CD4-positive, alpha-beta T cell (primary cell): Measurements from ENCODE around the gene GSK3B. TPM values are rescaled to one million over a fixed set of nuclear protein-coding genes. Genes with fewer than 3 reads are reported as not detected.
"Not testable (repeated sequence)": the region's sequence is repeated elsewhere in the genome, so short reads cannot be mapped to it uniquely, and the experiment has no call there.

ENCODE experiments used
- ATAC-seq: fragments of 200-7000 bp; cut with Tn5 transposase; one replicate; pipeline ENCODE4 v1.10.0; 2022; ENCODE audit warnings: mild to moderate bottlenecking; ENCODE audit not compliant: poor library complexity
- CTCF ChIA-PET: fragments of 350-600 bp; sonication (Branson Sonifier 250); formaldehyde crosslinking; loops from one replicate; lab custom pipeline; 2021; ENCODE audit warnings: antibody characterized with exemption, inconsistent platforms; lab: Charles Lee
- POLR2A ChIA-PET: fragments of 350-600 bp; sonication (Branson Sonifier 250); formaldehyde crosslinking; loops from one replicate; lab custom pipeline; 2021; ENCODE audit warnings: antibody characterized with exemption, inconsistent platforms; lab: Charles Lee
- DNase-seq, 14 experiments: peaks; one replicate each; pipeline ENCODE4 v3.0.0-alpha.2; 2013 to 2020; ENCODE audit warnings: mixed read lengths in 2 of 14
- H3K27ac ChIP-seq, 2 donors: one replicate each; pipeline versions ENCODE4 v1.5.1 to v1.7.0; 2013; ENCODE audit warnings: low read length in 2 of 2, low read depth in 1 of 2, mild to moderate bottlenecking in 1 of 2
- H3K27me3 ChIP-seq, 2 experiments: 1 replicate in 1 of 2; 2 replicates in 1 of 2; pipeline versions ENCODE4 v1.6.1 to v1.7.0; 2013; ENCODE audit warnings: low read length in 2 of 2, control low read depth in 1 of 2, mild to moderate bottlenecking in 1 of 2, moderate library complexity in 1 of 2; ENCODE audit not compliant: insufficient read depth in 2 of 2, control insufficient read depth in 1 of 2
- H3K36me3 ChIP-seq: one replicate; pipeline ENCODE4 v1.6.1; 2013; ENCODE audit warnings: low read length, control low read depth; ENCODE audit not compliant: insufficient read depth
- H3K4me1 ChIP-seq: one replicate; pipeline ENCODE4 v1.6.1; 2013; ENCODE audit warnings: low read length, control low read depth; ENCODE audit not compliant: insufficient read depth
- H3K4me3 ChIP-seq: one replicate; pipeline ENCODE4 v1.5.1; 2013; ENCODE audit warnings: mild to moderate bottlenecking, low read length, moderate library complexity
- H3K9me3 ChIP-seq, 2 experiments: 1 replicate in 1 of 2; 2 replicates in 1 of 2; pipeline versions ENCODE4 v1.6.1 to v1.7.0; 2013; ENCODE audit warnings: low read length in 2 of 2, mild to moderate bottlenecking in 2 of 2, control low read depth in 1 of 2, moderate library complexity in 1 of 2; ENCODE audit not compliant: control insufficient read depth in 1 of 2, insufficient read depth in 1 of 2
- H3K27ac Mint-ChIP-seq: one replicate; pipeline ENCODE4 v1.8.0; 2020; ENCODE audit warnings: mixed read lengths
- H3K27me3 Mint-ChIP-seq: one replicate; pipeline ENCODE4 v1.8.0; 2021; ENCODE audit warnings: mixed read lengths
- H3K36me3 Mint-ChIP-seq: one replicate; pipeline ENCODE4 v1.8.0; 2021; ENCODE audit warnings: low read depth, mixed read lengths
- H3K4me1 Mint-ChIP-seq: one replicate; pipeline ENCODE4 v1.8.0; 2021; ENCODE audit warnings: low read depth, mixed read lengths
- H3K4me3 Mint-ChIP-seq: one replicate; pipeline ENCODE4 v1.8.0; 2020; ENCODE audit warnings: mild to moderate bottlenecking, mixed read lengths
- H3K9me3 Mint-ChIP-seq: one replicate; pipeline ENCODE4 v1.8.0; 2020; ENCODE audit warnings: mixed read lengths
- intact Hi-C, 2 experiments: fragments of 100-400 bp; cut with DNase I in 1 of 2; cut with micrococcal nuclease in 1 of 2; formaldehyde crosslinking; loops; one replicate each; pipeline versions ENCODE4 v1.15.1 to v1.9.0; 2023 to 2025; cut with DNase I, micrococcal nuclease
- total RNA-seq, 174 experiments: library from RNA in 2 of 174; stranded (reverse) in 2 of 174; gene quantifications; one replicate each; pipeline ENCODE4 v1.2.3 and lab custom pipeline; 2021 to 2026
- TF ChIP-seq, protein P1 (sequence below): fragments of 200-600 bp; IDR thresholded peaks from one replicate; pipeline ENCODE4 v1.8.0; 2022; ENCODE audit warnings: antibody characterized with exemption, mild to moderate bottlenecking

GSK3B gene
- total RNA-seq, 2 experiments from 2014 or later = 27.9 to 29.1 TPM

DNA sequence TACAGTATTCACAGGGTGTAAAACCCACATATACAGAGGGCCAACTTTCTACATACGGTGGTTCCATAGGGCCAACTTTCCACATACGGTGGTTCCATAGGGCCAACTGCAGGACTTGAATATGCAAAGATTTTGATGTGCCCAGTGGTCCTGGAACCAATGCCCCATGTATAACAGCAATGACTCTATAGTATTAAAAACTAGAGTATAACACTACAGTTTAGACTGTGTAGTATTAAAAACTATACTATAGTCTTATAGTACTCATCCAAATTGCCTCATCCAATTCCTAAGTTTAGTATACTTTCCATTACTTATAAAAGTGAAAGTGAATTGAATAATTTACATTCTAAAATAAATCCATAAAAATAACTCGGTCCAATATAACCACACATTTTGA lies 75.9 kb downstream of the GSK3B start:
- no peak overlapping the region for H3K4me3 Mint-ChIP-seq
- Histone ChIP-seq H3K4me1 (no peaks in the 10 kb centered on the region), H3K4me3 (no peak overlapping the region), H3K36me3 (no peaks in the 10 kb centered on the region), H3K27me3 (no peaks in the 10 kb centered on the region), H3K27ac (no peak overlapping the region), H3K9me3 (no peaks in the 10 kb centered on the region)
- TF ChIP-seq, protein P1, sequence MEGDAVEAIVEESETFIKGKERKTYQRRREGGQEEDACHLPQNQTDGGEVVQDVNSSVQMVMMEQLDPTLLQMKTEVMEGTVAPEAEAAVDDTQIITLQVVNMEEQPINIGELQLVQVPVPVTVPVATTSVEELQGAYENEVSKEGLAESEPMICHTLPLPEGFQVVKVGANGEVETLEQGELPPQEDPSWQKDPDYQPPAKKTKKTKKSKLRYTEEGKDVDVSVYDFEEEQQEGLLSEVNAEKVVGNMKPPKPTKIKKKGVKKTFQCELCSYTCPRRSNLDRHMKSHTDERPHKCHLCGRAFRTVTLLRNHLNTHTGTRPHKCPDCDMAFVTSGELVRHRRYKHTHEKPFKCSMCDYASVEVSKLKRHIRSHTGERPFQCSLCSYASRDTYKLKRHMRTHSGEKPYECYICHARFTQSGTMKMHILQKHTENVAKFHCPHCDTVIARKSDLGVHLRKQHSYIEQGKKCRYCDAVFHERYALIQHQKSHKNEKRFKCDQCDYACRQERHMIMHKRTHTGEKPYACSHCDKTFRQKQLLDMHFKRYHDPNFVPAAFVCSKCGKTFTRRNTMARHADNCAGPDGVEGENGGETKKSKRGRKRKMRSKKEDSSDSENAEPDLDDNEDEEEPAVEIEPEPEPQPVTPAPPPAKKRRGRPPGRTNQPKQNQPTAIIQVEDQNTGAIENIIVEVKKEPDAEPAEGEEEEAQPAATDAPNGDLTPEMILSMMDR = no peak
- ChIA-PET POLR2A (interaction anchor here (0.6 kb wide), 1 partner anchor 10 kb away, joined by 3 read pairs; no protein-coding TSS in a partner anchor), CTCF (no interaction called here)
- H3K9me3 Mint-ChIP-seq = no peaks in the 10 kb centered on the region
- H3K4me1 Mint-ChIP-seq = peaks cover 76% of the 10 kb centered on the region
- H3K27ac Mint-ChIP-seq = no peak overlapping the region
- H3K27me3 Mint-ChIP-seq = no peaks in the 10 kb centered on the region
- no peak for ATAC-seq
- intact Hi-C loops = no loop called here
- DNase-seq = no peak
- peaks cover 3% of the 10 kb centered on the region for H3K36me3 Mint-ChIP-seq

DNA sequence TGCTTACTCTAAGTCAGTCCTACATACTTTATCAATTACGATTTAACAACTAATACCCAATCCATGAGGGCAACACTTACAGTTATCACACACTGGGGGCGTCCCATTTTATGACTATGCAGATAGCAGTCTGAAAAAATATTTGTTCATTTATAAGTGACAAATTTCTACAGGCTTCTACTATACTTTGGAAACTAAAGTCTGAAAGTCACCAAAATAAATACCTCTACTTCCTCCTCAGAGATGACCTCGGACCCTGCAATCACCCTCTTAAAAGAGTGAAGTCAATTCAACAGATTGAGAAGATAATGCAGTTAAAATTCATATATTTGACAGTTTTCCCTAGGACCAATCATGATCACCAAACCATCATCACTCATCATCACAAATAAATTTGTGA lies 76.6 kb downstream of the GSK3B start:
- intact Hi-C loops = no loop called here
- H3K4me3 Mint-ChIP-seq = no peak overlapping the region
- Histone ChIP-seq H3K9me3 (no peaks in the 10 kb centered on the region), H3K36me3 (no peaks in the 10 kb centered on the region), H3K4me1 (no peaks in the 10 kb centered on the region), H3K27me3 (no peaks in the 10 kb centered on the region), H3K4me3 (no peak overlapping the region), H3K27ac (no peak overlapping the region)
- ChIA-PET POLR2A (no interaction called here), CTCF (no interaction called here)
- H3K9me3 Mint-ChIP-seq = no peaks in the 10 kb centered on the region
- DNase-seq = no peak
- no peaks in the 10 kb centered on the region for H3K27me3 Mint-ChIP-seq
- no peak overlapping the region for H3K27ac Mint-ChIP-seq
- peaks cover 75% of the 10 kb centered on the region for H3K4me1 Mint-ChIP-seq
- ATAC-seq = no peak
- TF ChIP-seq, protein P1 = no peak
- peaks cover 3% of the 10 kb centered on the region for H3K36me3 Mint-ChIP-seq

DNA sequence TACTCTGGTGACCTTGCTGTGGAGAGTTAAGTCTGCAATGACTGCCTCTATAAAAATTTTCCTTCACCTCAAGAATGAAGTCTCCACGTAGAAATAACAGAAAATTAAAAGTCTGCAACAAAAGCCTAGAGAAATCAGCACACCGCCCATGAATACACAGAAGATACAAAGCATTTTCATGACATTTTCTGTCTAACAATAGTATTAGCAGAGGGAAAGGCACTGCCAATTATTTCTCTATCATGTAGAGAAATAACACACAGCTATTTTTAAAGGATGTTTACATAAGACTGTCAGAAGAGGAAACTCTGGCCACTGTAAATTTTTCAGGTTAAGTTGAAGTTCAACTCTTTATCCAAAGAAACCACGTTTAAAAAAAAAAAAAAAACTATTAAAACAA lies 80.8 kb downstream of the GSK3B start:
- no peaks in the 10 kb centered on the region for H3K9me3 ChIP-seq
- Mint-ChIP-seq H3K27ac (no peak overlapping the region), H3K4me1 (peaks cover 72% of the 10 kb centered on the region), H3K9me3 (no peaks in the 10 kb centered on the region), H3K36me3 (peaks cover 16% of the 10 kb centered on the region), H3K27me3 (no peaks in the 10 kb centered on the region), H3K4me3 (no peak overlapping the region)
- H3K27me3 ChIP-seq = no peaks in the 10 kb centered on the region
- ATAC-seq (no peak), DNase-seq (no peak)
- no peaks in the 10 kb centered on the region for H3K36me3 ChIP-seq
- POLR2A ChIA-PET = no interaction called here
- CTCF ChIA-PET = interaction anchor here (0.8 to 1.6 kb wide), 2 partner anchors 21 to 84 kb away, joined by 3 read pairs; no protein-coding TSS in a partner anchor
- peaks cover 2% of the 10 kb centered on the region for H3K4me1 ChIP-seq
- H3K27ac ChIP-seq = no peak overlapping the region
- H3K4me3 ChIP-seq = no peak overlapping the region
- intact Hi-C loops = no loop called here
- TF ChIP-seq, protein P1 = no peak

DNA sequence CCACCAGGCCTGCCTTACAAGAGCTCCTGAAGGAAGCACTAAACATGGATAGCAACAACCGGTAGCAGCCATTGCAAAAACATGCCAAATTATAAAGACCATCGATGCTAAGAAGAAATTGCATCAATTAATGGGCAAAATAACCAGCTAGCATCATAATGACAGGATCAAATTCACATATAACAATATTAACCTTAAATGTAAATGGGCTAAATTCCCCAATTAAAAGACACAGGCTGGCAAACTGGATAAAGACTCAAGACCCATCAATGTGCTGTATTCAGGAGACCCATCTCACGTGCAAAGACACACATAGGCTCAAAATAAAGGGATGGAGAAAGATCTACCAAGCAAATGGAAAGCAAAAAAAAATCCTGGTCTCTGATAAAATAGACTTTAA lies 88.5 kb downstream of the GSK3B start:
- H3K9me3 ChIP-seq, DNase-seq, H3K27me3 Mint-ChIP-seq, CTCF ChIA-PET, ATAC-seq, H3K4me3 ChIP-seq, POLR2A ChIA-PET, H3K27me3 ChIP-seq, H3K27ac ChIP-seq, H3K27ac Mint-ChIP-seq, intact Hi-C loops, H3K36me3 ChIP-seq: not testable (repeated sequence)
- Mint-ChIP-seq H3K36me3 (peaks cover 69% of the 10 kb centered on the region), H3K4me3 (peak overlapping the region; percentile 10), H3K4me1 (peaks cover 69% of the 10 kb centered on the region), H3K9me3 (peaks cover 13% of the 10 kb centered on the region)
- H3K4me1 ChIP-seq = peaks cover 11% of the 10 kb centered on the region

DNA sequence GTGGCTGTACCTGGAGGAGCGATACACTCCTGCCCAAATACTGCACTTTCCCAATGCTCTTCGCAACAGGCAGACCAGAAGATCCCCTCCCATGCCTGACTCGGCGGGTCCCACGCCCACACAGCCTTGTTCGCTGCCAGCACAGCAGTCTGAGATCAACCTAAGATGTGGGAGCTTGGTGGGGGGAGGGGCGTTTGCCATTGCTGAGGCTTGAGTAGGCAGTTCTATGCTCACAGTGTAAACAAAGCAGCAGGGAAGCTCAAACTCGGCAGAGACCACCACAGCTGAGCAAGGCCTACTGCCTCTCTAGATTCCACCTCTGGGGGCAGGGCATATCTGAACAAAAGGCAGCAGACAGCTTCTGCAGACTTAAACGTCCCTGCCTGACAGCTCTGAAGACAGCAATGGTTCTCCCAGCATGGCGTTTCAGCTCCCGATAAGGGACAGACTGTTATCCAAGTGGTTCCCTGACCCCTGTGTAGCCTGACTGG lies 90.2 kb downstream of the GSK3B start:
- H3K36me3 ChIP-seq = peaks cover 17% of the 10 kb centered on the region
- H3K27ac Mint-ChIP-seq, H3K27ac ChIP-seq, H3K27me3 ChIP-seq, H3K9me3 ChIP-seq, POLR2A ChIA-PET, ATAC-seq, H3K4me3 Mint-ChIP-seq, H3K4me3 ChIP-seq, intact Hi-C loops, CTCF ChIA-PET, H3K27me3 Mint-ChIP-seq: not testable (repeated sequence)
- Mint-ChIP-seq H3K36me3 (peaks cover 81% of the 10 kb centered on the region), H3K4me1 (peaks cover 75% of the 10 kb centered on the region), H3K9me3 (peaks cover 15% of the 10 kb centered on the region)
- DNase-seq = peak in 2 of 14 experiments; percentile 7 to 12
- H3K4me1 ChIP-seq = peaks cover 11% of the 10 kb centered on the region
